HEK293 (cell line): Measurements from ENCODE around the gene DIS3L2.

Source experiments
- CTCF ChIA-PET: fragments of 350-600 bp; formaldehyde crosslinking; extraction: SDS; loops from one replicate; lab custom pipeline; 2021; ENCODE audit warnings: antibody characterized with exemption; lab: Yijun Ruan, JAX
- POLR2A ChIA-PET: fragments of 300-600 bp; formaldehyde crosslinking; extraction: SDS; loops from one replicate; lab custom pipeline; 2020; ENCODE audit warnings: antibody characterized with exemption, inconsistent platforms; lab: Yijun Ruan, JAX
- H3K27ac ChIP-seq: fragments of 200-500 bp; sonication (Bioruptor generic); 2 replicates; pipeline ENCODE4 v1.5.1; 2014; ENCODE audit warnings: low read depth, low read length, control low read depth, inconsistent platforms; ENCODE audit errors: extremely low read depth
- H3K36me3 ChIP-seq, 2 experiments: fragments of 200-500 bp in 1 of 2; sonication (Bioruptor generic) in 1 of 2; 1 replicate in 1 of 2; 2 replicates in 1 of 2; pipeline ENCODE4 v1.5.1; 2014 to 2017; ENCODE audit warnings: inconsistent platforms in 2 of 2, low read length in 2 of 2; ENCODE audit not compliant: control insufficient read depth in 2 of 2, insufficient read depth in 1 of 2
- H3K4me1 ChIP-seq: fragments of 200-500 bp; sonication (Bioruptor generic); 2 replicates; pipeline ENCODE4 v1.5.1; 2014; ENCODE audit warnings: mild to moderate bottlenecking, low read length, inconsistent platforms; ENCODE audit not compliant: control insufficient read depth, insufficient read depth
- H3K4me3 ChIP-seq: 2 replicates; pipeline ENCODE4 v1.5.1; 2011; ENCODE audit warnings: low read depth, mild to moderate bottlenecking, control low read depth, low read length, moderate library complexity
- H3K9me3 ChIP-seq: fragments of 200-500 bp; sonication (Bioruptor generic); 2 replicates; pipeline ENCODE4 v1.5.1; 2014; ENCODE audit warnings: low read depth, low read length, inconsistent platforms; ENCODE audit not compliant: control insufficient read depth, insufficient read depth
- BCL11B ChIP-seq: fragments of 450-650 bp; formaldehyde crosslinking; IDR thresholded peaks from 2 replicates; pipeline ENCODE4 v1.5.1; 2016; ENCODE audit warnings: low read depth, missing biosample characterization, missing genetic modification characterization
- EGR2 ChIP-seq: fragments of 450-650 bp; formaldehyde crosslinking; IDR thresholded peaks from 2 replicates; pipeline ENCODE4 v1.5.1; 2016; ENCODE audit warnings: low read depth, missing biosample characterization, missing genetic modification characterization
- GLIS1 ChIP-seq: fragments of 450-650 bp; formaldehyde crosslinking; IDR thresholded peaks from 2 replicates; pipeline ENCODE4 v1.5.1; 2016; ENCODE audit warnings: missing biosample characterization, missing genetic modification characterization
- GLIS2 ChIP-seq: fragments of 450-650 bp; formaldehyde crosslinking; IDR thresholded peaks from 2 replicates; pipeline ENCODE4 v1.5.1; 2016; ENCODE audit warnings: missing biosample characterization, missing genetic modification characterization
- KLF7 ChIP-seq: fragments of 450-650 bp; formaldehyde crosslinking; IDR thresholded peaks from 2 replicates; pipeline ENCODE4 v1.5.1; 2016; ENCODE audit warnings: missing biosample characterization, missing genetic modification characterization, borderline replicate concordance
- KLF9 ChIP-seq: fragments of 450-650 bp; formaldehyde crosslinking; IDR thresholded peaks from 2 replicates; pipeline ENCODE4 v1.5.1; 2016; ENCODE audit warnings: missing biosample characterization, missing genetic modification characterization, low read depth
- MEIS1 ChIP-seq: sonication (generic); formaldehyde crosslinking; IDR thresholded peaks from 2 replicates; pipeline ENCODE4 v1.8.1; 2022; ENCODE audit warnings: missing genetic modification reagents, mild to moderate bottlenecking, borderline replicate concordance
- PRDM1 ChIP-seq: fragments of 450-650 bp; formaldehyde crosslinking; IDR thresholded peaks from 2 replicates; pipeline ENCODE4; 2016; ENCODE audit warnings: missing biosample characterization, missing genetic modification characterization
- YY1 ChIP-seq: fragments of 450-650 bp; formaldehyde crosslinking; IDR thresholded peaks from 2 replicates; pipeline ENCODE4 v1.5.1; 2018; ENCODE audit warnings: missing biosample characterization, missing genetic modification characterization
- ZBTB21 ChIP-seq: fragments of 450-650 bp; formaldehyde crosslinking; IDR thresholded peaks from 2 replicates; pipeline ENCODE4 v1.5.1; 2017; ENCODE audit warnings: missing biosample characterization, missing genetic modification characterization
- ZFP41 ChIP-seq: fragments of 450-650 bp; formaldehyde crosslinking; IDR thresholded peaks from 2 replicates; pipeline ENCODE4 v1.5.1; 2016; ENCODE audit warnings: missing biosample characterization, missing genetic modification characterization, borderline replicate concordance
- ZNF132 ChIP-seq: fragments of 450-650 bp; formaldehyde crosslinking; IDR thresholded peaks from 2 replicates; pipeline ENCODE4 v1.5.1; 2017; ENCODE audit warnings: missing biosample characterization, missing genetic modification characterization, borderline replicate concordance
- ZNF155 ChIP-seq: fragments of 450-650 bp; formaldehyde crosslinking; IDR thresholded peaks from 2 replicates; pipeline ENCODE4 v1.5.1; 2016; ENCODE audit warnings: missing biosample characterization, missing genetic modification characterization
- ZNF157 ChIP-seq: fragments of 450-650 bp; formaldehyde crosslinking; IDR thresholded peaks from 2 replicates; pipeline ENCODE4 v1.5.1; 2016; ENCODE audit warnings: missing biosample characterization, missing genetic modification characterization
- ZNF175 ChIP-seq: fragments of 450-650 bp; formaldehyde crosslinking; IDR thresholded peaks from 2 replicates; pipeline ENCODE4 v1.5.1; 2016; ENCODE audit warnings: missing biosample characterization, missing genetic modification characterization
- ZNF37A ChIP-seq: fragments of 450-650 bp; IDR thresholded peaks from 2 replicates; pipeline ENCODE4 v1.5.1; 2018; ENCODE audit warnings: missing biosample characterization, missing genetic modification characterization
- ZNF561 ChIP-seq: fragments of 450-650 bp; IDR thresholded peaks from 2 replicates; pipeline ENCODE4 v1.5.1; 2018; ENCODE audit warnings: missing biosample characterization, missing genetic modification characterization, borderline replicate concordance
- ZNF571 ChIP-seq: fragments of 450-650 bp; formaldehyde crosslinking; IDR thresholded peaks from 2 replicates; pipeline ENCODE4 v1.5.0; 2017; ENCODE audit warnings: missing biosample characterization, missing genetic modification characterization
- ZNF600 ChIP-seq: fragments of 450-650 bp; formaldehyde crosslinking; IDR thresholded peaks from 2 replicates; pipeline ENCODE4 v1.5.1; 2016; ENCODE audit warnings: missing biosample characterization, missing genetic modification characterization
- ZNF610 ChIP-seq: fragments of 450-650 bp; formaldehyde crosslinking; IDR thresholded peaks from 2 replicates; pipeline ENCODE4 v1.5.1; 2016; ENCODE audit warnings: missing biosample characterization, missing genetic modification characterization, borderline replicate concordance
- ZSCAN30 ChIP-seq: fragments of 450-650 bp; IDR thresholded peaks from 2 replicates; pipeline ENCODE4 v1.5.1; 2018; ENCODE audit warnings: missing biosample characterization, mild to moderate bottlenecking, missing genetic modification characterization, moderate library complexity
- TF ChIP-seq, protein P1 (sequence below): fragments of 450-650 bp; formaldehyde crosslinking; IDR thresholded peaks from 2 replicates; pipeline ENCODE4 v1.5.1; 2017; ENCODE audit warnings: missing biosample characterization, missing genetic modification characterization
- TF ChIP-seq, protein P2 (sequence below): fragments of 450-650 bp; formaldehyde crosslinking; IDR thresholded peaks from 2 replicates; pipeline ENCODE4 v1.5.1; 2016; ENCODE audit warnings: missing biosample characterization, missing genetic modification characterization
- TF ChIP-seq, protein P3 (sequence below): fragments of 450-650 bp; IDR thresholded peaks from 2 replicates; pipeline ENCODE4 v1.5.1; 2018; ENCODE audit warnings: missing biosample characterization, missing genetic modification characterization
- TF ChIP-seq, protein P4 (sequence below): fragments of 450-650 bp; formaldehyde crosslinking; IDR thresholded peaks from 2 replicates; pipeline ENCODE4 v1.5.1; 2016; ENCODE audit warnings: missing biosample characterization, missing genetic modification characterization

The DIS3L2 gene

DNA sequence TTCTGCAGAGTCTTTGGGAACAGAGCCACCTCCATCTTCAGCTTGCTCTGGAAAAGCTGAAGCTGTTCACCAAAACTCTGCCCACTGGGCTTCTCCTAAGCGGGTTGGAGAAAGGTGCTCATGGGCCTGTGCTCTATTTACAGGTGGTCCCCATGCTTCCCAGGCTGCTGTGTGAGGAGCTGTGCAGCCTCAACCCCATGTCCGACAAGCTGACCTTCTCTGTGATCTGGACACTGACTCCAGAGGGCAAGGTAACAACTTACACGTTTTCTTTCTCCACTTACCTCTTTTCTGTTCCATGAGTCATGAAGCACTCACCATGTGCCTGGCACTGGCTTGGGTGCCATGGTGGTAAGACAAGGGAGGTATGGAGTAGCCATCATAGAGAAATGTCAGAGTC is 287.6 kb downstream of the DIS3L2 start:
- TF ChIP-seq ZNF561: no peak
- no peak for TF ChIP-seq PRDM1 (tag by site-specific recombination)
- no peak for TF ChIP-seq KLF9 (tag by site-specific recombination)
- no peak for TF ChIP-seq ZSCAN30 (tag by site-specific recombination)
- TF ChIP-seq BCL11B (tag by site-specific recombination): no peak
- TF ChIP-seq ZNF132 (tag by site-specific recombination): no peak
- no peak for TF ChIP-seq GLIS1 (tag by site-specific recombination)
- no peak for TF ChIP-seq ZNF610 (tag by site-specific recombination)
- TF ChIP-seq GLIS2 (tag by site-specific recombination): no peak
- no peak for TF ChIP-seq ZBTB21
- TF ChIP-seq, protein P1, sequence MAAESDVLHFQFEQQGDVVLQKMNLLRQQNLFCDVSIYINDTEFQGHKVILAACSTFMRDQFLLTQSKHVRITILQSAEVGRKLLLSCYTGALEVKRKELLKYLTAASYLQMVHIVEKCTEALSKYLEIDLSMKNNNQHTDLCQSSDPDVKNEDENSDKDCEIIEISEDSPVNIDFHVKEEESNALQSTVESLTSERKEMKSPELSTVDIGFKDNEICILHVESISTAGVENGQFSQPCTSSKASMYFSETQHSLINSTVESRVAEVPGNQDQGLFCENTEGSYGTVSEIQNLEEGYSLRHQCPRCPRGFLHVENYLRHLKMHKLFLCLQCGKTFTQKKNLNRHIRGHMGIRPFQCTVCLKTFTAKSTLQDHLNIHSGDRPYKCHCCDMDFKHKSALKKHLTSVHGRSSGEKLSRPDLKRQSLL (tag by site-specific recombination): no peak
- TF ChIP-seq EGR2: no peak
- no peak for TF ChIP-seq ZNF155 (tag by site-specific recombination)
- TF ChIP-seq, protein P2, sequence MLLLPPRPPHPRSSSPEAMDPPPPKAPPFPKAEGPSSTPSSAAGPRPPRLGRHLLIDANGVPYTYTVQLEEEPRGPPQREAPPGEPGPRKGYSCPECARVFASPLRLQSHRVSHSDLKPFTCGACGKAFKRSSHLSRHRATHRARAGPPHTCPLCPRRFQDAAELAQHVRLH (tag by site-specific recombination): no peak
- no peak for TF ChIP-seq MEIS1
- no peak for TF ChIP-seq ZNF600 (tag by site-specific recombination)
- TF ChIP-seq YY1: no peak
- H3K4me3 ChIP-seq: no peak overlapping the region
- H3K36me3 ChIP-seq: peaks cover 0 to 9% of the 10 kb centered on the region in 2 experiments; a peak in 1 of 3 replicates
- no peaks in the 10 kb centered on the region for H3K4me1 ChIP-seq
- ChIA-PET POLR2A (no interaction called here), CTCF (interaction anchor here (0.6 kb wide), 1 partner anchor 133 kb away, joined by 3 read pairs; no protein-coding TSS in a partner anchor)
- no peaks in the 10 kb centered on the region for H3K9me3 ChIP-seq
- H3K27ac ChIP-seq: no peak overlapping the region

DNA sequence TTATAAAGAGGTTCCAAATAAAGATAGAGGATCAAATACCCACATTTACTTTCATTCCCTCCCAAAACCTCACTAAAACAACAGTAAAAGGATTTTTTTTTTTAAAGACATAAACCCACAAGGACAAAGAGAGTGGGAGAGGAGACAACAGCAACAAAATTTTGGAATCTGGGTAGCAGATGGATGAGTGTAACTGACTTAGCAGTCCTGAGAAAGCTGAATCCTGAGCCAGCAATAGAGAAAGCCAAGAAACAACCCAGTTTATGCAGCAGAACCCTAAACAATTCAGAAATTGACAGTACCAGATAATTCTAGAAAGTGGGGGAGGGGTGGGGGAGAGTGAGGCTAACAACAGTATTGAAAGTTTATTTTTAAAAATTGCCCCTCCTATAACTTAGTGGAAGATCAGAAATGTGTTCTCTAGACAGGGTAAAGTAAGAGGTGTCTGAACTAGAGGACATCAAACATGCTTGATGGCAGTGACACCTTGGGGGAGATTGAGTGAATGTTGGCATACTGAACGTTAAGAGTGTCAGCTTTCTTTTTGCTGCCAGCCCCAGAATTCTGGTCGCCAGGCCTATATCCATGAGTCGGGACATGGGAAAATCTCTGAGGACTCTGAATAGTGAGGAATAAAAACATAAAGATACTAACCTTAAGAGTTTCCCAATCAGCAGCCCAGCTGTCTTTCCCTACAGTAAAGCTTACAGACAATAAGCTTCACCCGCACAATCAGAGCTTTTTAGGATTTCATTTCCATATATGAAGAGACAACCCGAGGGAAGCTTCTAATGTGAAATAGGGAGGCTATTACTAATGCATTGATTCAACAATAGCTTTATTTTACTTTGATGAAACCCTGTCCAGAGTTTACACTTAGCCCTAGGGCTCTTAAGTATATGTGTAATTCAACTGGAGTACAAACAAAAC is 289.0 kb downstream of the DIS3L2 start:
- H3K27ac ChIP-seq: no peak overlapping the region
- TF ChIP-seq ZBTB21 (no peak), ZFP41 (tag by site-specific recombination) (no peak), ZNF157 (no peak)
- TF ChIP-seq, all 188 proteins: peak for 0
- Histone ChIP-seq H3K4me1 (no peaks in the 10 kb centered on the region), H3K9me3 (no peaks in the 10 kb centered on the region), H3K36me3 (peaks cover 0 to 9% of the 10 kb centered on the region in 2 experiments; a peak in 1 of 3 replicates), H3K4me3 (no peak overlapping the region)
- ChIA-PET CTCF (interaction anchor here (0.7 to 0.9 kb wide), 2 partner anchors 35 to 343 kb away, joined by 3 to 4 read pairs; no protein-coding TSS in a partner anchor), POLR2A (no interaction called here)

DNA sequence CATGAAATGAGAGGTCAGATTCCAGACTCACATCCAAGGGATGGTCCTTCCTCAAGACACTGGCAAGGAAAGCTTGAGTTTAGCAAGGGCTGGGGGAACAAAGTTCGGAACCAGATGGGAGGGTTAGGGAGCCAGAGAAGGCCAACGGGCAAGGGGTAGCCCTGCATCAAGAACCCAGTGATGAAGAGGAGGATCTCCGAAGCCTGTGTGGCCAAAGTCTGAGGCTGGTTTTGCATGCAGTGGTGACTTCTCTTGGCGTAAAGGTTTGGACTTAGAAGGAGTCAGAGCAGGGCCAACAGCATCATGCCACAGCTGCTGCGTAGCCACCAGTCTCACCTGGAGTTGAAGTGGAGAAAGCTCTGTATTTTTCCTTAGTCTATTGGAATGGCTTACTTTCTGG is 293.5 kb downstream of the DIS3L2 start:
- Histone ChIP-seq H3K36me3 (peaks cover 0 to 2% of the 10 kb centered on the region in 2 experiments; a peak in 1 of 3 replicates), H3K27ac (no peak overlapping the region), H3K4me1 (no peaks in the 10 kb centered on the region), H3K4me3 (no peak overlapping the region), H3K9me3 (no peaks in the 10 kb centered on the region)
- TF ChIP-seq ZNF571 (tag by site-specific recombination) (no peak), KLF7 (no peak), ZNF175 (tag by site-specific recombination) (no peak), ZNF610 (tag by site-specific recombination) (no peak), ZNF37A (tag by site-specific recombination) (no peak)
- TF ChIP-seq, protein P3, sequence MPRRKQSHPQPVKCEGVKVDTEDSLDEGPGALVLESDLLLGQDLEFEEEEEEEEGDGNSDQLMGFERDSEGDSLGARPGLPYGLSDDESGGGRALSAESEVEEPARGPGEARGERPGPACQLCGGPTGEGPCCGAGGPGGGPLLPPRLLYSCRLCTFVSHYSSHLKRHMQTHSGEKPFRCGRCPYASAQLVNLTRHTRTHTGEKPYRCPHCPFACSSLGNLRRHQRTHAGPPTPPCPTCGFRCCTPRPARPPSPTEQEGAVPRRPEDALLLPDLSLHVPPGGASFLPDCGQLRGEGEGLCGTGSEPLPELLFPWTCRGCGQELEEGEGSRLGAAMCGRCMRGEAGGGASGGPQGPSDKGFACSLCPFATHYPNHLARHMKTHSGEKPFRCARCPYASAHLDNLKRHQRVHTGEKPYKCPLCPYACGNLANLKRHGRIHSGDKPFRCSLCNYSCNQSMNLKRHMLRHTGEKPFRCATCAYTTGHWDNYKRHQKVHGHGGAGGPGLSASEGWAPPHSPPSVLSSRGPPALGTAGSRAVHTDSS (tag by site-specific recombination): no peak
- TF ChIP-seq, protein P4, sequence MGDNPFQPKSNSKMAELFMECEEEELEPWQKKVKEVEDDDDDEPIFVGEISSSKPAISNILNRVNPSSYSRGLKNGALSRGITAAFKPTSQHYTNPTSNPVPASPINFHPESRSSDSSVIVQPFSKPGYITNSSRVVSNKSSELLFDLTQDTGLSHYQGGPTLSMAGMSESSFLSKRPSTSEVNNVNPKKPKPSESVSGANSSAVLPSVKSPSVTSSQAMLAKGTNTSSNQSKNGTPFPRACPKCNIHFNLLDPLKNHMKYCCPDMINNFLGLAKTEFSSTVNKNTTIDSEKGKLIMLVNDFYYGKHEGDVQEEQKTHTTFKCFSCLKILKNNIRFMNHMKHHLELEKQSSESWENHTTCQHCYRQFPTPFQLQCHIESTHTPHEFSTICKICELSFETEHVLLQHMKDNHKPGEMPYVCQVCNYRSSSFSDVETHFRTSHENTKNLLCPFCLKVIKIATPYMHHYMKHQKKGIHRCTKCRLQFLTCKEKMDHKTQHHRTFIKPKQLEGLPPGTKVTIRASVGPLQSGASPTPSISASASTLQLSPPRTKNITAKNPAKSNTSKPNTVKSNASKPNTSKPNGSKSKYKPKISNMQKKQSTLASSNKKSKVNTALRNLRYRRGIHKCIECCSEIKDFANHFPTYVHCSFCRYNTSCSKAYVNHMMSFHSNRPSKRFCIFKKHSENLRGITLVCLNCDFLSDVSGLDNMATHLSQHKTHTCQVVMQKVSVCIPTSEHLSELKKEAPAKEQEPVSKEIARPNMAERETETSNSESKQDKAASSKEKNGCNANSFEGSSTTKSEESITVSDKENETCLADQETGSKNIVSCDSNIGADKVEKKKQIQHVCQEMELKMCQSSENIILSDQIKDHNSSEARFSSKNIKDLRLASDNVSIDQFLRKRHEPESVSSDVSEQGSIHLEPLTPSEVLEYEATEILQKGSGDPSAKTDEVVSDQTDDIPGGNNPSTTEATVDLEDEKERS: no peak
- CTCF ChIA-PET: interaction anchor here (0.7 kb wide), 1 partner anchor 12 kb away, joined by 3 read pairs; no protein-coding TSS in a partner anchor
- POLR2A ChIA-PET: no interaction called here
